HepG2 (cell line): ENCODE results near the gene PRCP. TPM values are rescaled to one million over a fixed set of nuclear protein-coding genes. Genes with fewer than 3 reads are reported as not detected.
A peak's percentile ranks its signal among the peaks of the same experiment; 100 is the strongest.

ENCODE experiments used
- FOXP4 ChIP-seq: sonication (generic); formaldehyde crosslinking; IDR thresholded peaks from 2 replicates; pipeline ENCODE4 v1.4.0; 2020; ENCODE audit warnings: missing genetic modification reagents
- GABPA ChIP-seq, 2 experiments: IDR thresholded peaks; 2 replicates each; pipeline ENCODE4 v1.6.1; 2011 to 2016; ENCODE audit warnings: low read depth in 2 of 2, low read length in 1 of 2, missing biosample characterization in 1 of 2, missing genetic modification characterization in 1 of 2
- GABPB1 ChIP-seq: IDR thresholded peaks from 2 replicates; pipeline ENCODE4 v1.6.1; 2016; ENCODE audit warnings: mild to moderate bottlenecking, missing genetic modification reagents, moderate library complexity, missing compliant biosample characterization
- GATA4 ChIP-seq: sonication (generic); IDR thresholded peaks from 2 replicates; pipeline ENCODE4 v1.6.1; 2016; ENCODE audit warnings: antibody characterized with exemption, low read depth, borderline replicate concordance
- HNRNPK ChIP-seq: fragments of 200-400 bp; formaldehyde crosslinking; IDR thresholded peaks from 2 replicates; pipeline ENCODE4 v1.6.1; 2018; ENCODE audit warnings: low read length, low read depth, moderate library complexity, mild to moderate bottlenecking; ENCODE audit not compliant: poor library complexity, severe bottlenecking
- HOMEZ ChIP-seq: IDR thresholded peaks from 2 replicates; pipeline ENCODE4 v1.6.1; 2016; ENCODE audit warnings: low read depth
- MED1 ChIP-seq: sonication (generic); formaldehyde crosslinking; IDR thresholded peaks from 2 replicates; pipeline ENCODE4 v1.4.0; 2020; ENCODE audit warnings: missing genetic modification reagents
- MIXL1 ChIP-seq: IDR thresholded peaks from 2 replicates; pipeline ENCODE4 v1.6.1; 2016
- NCOA2 ChIP-seq: sonication (generic); formaldehyde crosslinking; IDR thresholded peaks from 2 replicates; pipeline ENCODE4 v1.8.0; 2022; ENCODE audit warnings: inconsistent platforms
- SAP130 ChIP-seq: IDR thresholded peaks from 2 replicates; pipeline ENCODE4 v1.6.1; 2016; ENCODE audit warnings: low read depth
- SOX6 ChIP-seq, 2 experiments: fragments of 450-650 bp in 1 of 2; sonication (generic) in 1 of 2; formaldehyde crosslinking in 1 of 2; IDR thresholded peaks; 2 replicates each; pipeline versions ENCODE4 v1.4.0 to v1.6.1; 2017 to 2020; ENCODE audit warnings: antibody characterized with exemption in 1 of 2, mild to moderate bottlenecking in 1 of 2, missing genetic modification reagents in 1 of 2
- TFE3 ChIP-seq: IDR thresholded peaks from 2 replicates; pipeline ENCODE4 v1.6.1; 2016
- ZBTB25 ChIP-seq: IDR thresholded peaks from 2 replicates; pipeline ENCODE4 v1.6.1; 2018; ENCODE audit warnings: missing genetic modification reagents
- ZGPAT ChIP-seq: IDR thresholded peaks from 2 replicates; pipeline ENCODE4 v1.6.1; 2016; ENCODE audit warnings: mild to moderate bottlenecking
- ZMYM4 ChIP-seq: sonication (generic); formaldehyde crosslinking; IDR thresholded peaks from 2 replicates; pipeline ENCODE4 v1.8.1; 2023; ENCODE audit warnings: mild to moderate bottlenecking, missing genetic modification reagents
- ZNF329 ChIP-seq: sonication (generic); formaldehyde crosslinking; IDR thresholded peaks from 2 replicates; pipeline ENCODE4 v1.9.0; 2021; ENCODE audit warnings: low read depth, mild to moderate bottlenecking, missing genetic modification reagents
- ZNF354B ChIP-seq: sonication (generic); formaldehyde crosslinking; IDR thresholded peaks from 2 replicates; pipeline ENCODE4 v1.8.0; 2022; ENCODE audit warnings: mild to moderate bottlenecking, missing genetic modification reagents
- ZNF580 ChIP-seq: IDR thresholded peaks from 2 replicates; pipeline ENCODE4 v1.6.1; 2016; ENCODE audit warnings: low read depth, borderline replicate concordance
- ZNF597 ChIP-seq: sonication (generic); formaldehyde crosslinking; IDR thresholded peaks from 2 replicates; pipeline ENCODE4 v1.5.0; 2020; ENCODE audit warnings: missing genetic modification reagents
- ZNF674 ChIP-seq: sonication (generic); formaldehyde crosslinking; IDR thresholded peaks from 2 replicates; pipeline ENCODE4 v1.5.0; 2020; ENCODE audit warnings: low read depth, mild to moderate bottlenecking, missing genetic modification reagents
- polyA plus RNA-seq, 8 experiments: library from polyadenylated mRNA; depleted of rRNA in 3 of 8; stranded (reverse) in 7 of 8; unstranded in 1 of 8; fragments of >200 nt; fragmentation: Illumina TruSeq in 4 of 8; extraction: Trizol in 4 of 8; gene quantifications; 2 replicates each; pipeline versions ENCODE4 v1.2.1 to v1.2.3, GENCODE V29; 2011 to 2016; ENCODE audit warnings: low read depth in 4 of 8, missing spikeins in 1 of 8, mixed read lengths in 1 of 8; ENCODE audit not compliant: insufficient read depth in 1 of 8
- total RNA-seq, 5 experiments: library from RNA; depleted of rRNA; stranded (reverse); fragments of >200 nt; fragmentation: Illumina TruSeq; extraction: Trizol; gene quantifications; 2 replicates each; pipeline ENCODE4 v1.2.3, GENCODE V29; 2016; ENCODE audit warnings: low read depth in 1 of 5

PRCP gene
- total and polyA plus RNA-seq, 2 of the 13 experiments (the other 11 are each of a cell fraction or from before 2014, with no cell fraction given) = 84.2 to 105 TPM

- TF ChIP-seq HNRNPK (no peak), ZNF580 (CRISPR knock-in tag) (0 out of 2 replicates have a peak, but pooled peaks have one; percentile 50), GABPA (IDR thresholded peaks at IDR 0.05; ENCODE audit: low read depth, low read length) (no peak), GABPA (CRISPR knock-in tag; IDR thresholded peaks at IDR 0.05; ENCODE audit: low read depth) (peak; percentile 38; the same call in 1 of the 2 replicates), MED1 (CRISPR knock-in tag) (peak; percentile 55; the same call in 1 of the 2 replicates), ZNF597 (CRISPR knock-in tag) (no peak), ZBTB25 (CRISPR knock-in tag) (peak; percentile 61; the same call in 1 of the 2 replicates), GABPB1 (CRISPR knock-in tag) (0 out of 2 replicates have a peak, but pooled peaks have one; percentile 27), ZNF674 (no peak), ZNF329 (no peak), MIXL1 (CRISPR knock-in tag) (0 out of 2 replicates have a peak, but pooled peaks have one; percentile 40), ZGPAT (CRISPR knock-in tag) (peak; percentile 70; the same call in 1 of the 2 replicates), ZMYM4 (CRISPR knock-in tag) (peak; percentile 38; the same call in 1 of the 2 replicates), HOMEZ (CRISPR knock-in tag) (peak; percentile 65; the same call in 1 of the 2 replicates), NCOA2 (CRISPR knock-in tag) (peak; percentile 88), GATA4 (0 out of 2 replicates have a peak, but pooled peaks have one; percentile 36), SAP130 (CRISPR knock-in tag) (peak; percentile 43; the same call in 1 of the 2 replicates), FOXP4 (0 out of 2 replicates have a peak, but pooled peaks have one; percentile 50), SOX6 (IDR thresholded peaks at IDR 0.05) (no peak), SOX6 (CRISPR knock-in tag; IDR thresholded peaks at IDR 0.05) (peak; percentile 75), TFE3 (CRISPR knock-in tag) (peak; percentile 50; the same call in 1 of the 2 replicates), ZNF354B (CRISPR knock-in tag) (no peak)
These were observed 89.9 kb downstream of the PRCP start (continued) for GRCh38 chr11:82810326-82810725.
